ENCODE results near the gene AMBN. TPM values are rescaled to one million over a fixed set of nuclear protein-coding genes. Genes with fewer than 3 reads are reported as not detected.

AMBN gene
- total RNA-seq, 1 experiment from 2014 or later, result not detected

GRCh38 chr4:70629469-70630090, 37.5 kb downstream of the AMBN start:
- Histone ChIP-seq H3K27me3 (ENCODE audit: insufficient read depth, low read depth) (no peaks in the 10 kb centered on the region), H3K9me2 (ENCODE audit: insufficient read depth) (no peaks in the 10 kb centered on the region), H4K20me1 (ENCODE audit: insufficient read depth) (no peaks in the 10 kb centered on the region), H2AFZ (no peak overlapping the region), H3K4me3 (no peak overlapping the region), H3K79me2 (ENCODE audit: low read depth) (no peaks in the 10 kb centered on the region), H3K36me3 (ENCODE audit: low read depth) (no peaks in the 10 kb centered on the region), H3K9me3 (ENCODE audit: insufficient read depth, low read depth) (no peaks in the 10 kb centered on the region), H3K27ac (no peak overlapping the region), H3K4me2 (no peak overlapping the region), H3F3A (ENCODE audit: insufficient read depth, low read depth) (0 out of 2 replicates have a peak, but pooled peaks cover 4% of the 10 kb centered on the region), H3K4me1 (replicated peaks; ENCODE audit: insufficient read depth) (peaks cover 13% of the 10 kb centered on the region)
- ChIA-PET CTCF (no interaction called here), POLR2A (ENCODE audit: unreplicated experiment) (no interaction called here)
- no peak for TF ChIP-seq EZH2 (IDR thresholded peaks at IDR 0.05; ENCODE audit: low read depth)
- no peak for TF ChIP-seq CTCF (conservative IDR thresholded peaks at IDR 0.05)
- no TSS peak for BruUV-seq (replicated peaks)
- DNase-seq, result no peak
- intact Hi-C loops (cut with micrococcal nuclease; ENCODE audit: unreplicated experiment), result no loop called here

- TF ChIP-seq CTCF (conservative IDR thresholded peaks at IDR 0.05) (no peak), EZH2 (IDR thresholded peaks at IDR 0.05; ENCODE audit: low read depth) (no peak)
- Histone ChIP-seq H3K27me3 (ENCODE audit: insufficient read depth, low read depth) (no peaks in the 10 kb centered on the region), H3K4me2 (no peak overlapping the region), H3K36me3 (ENCODE audit: low read depth) (no peaks in the 10 kb centered on the region), H4K20me1 (ENCODE audit: insufficient read depth) (no peaks in the 10 kb centered on the region), H3K9me2 (ENCODE audit: insufficient read depth) (no peaks in the 10 kb centered on the region), H3K9me3 (ENCODE audit: insufficient read depth, low read depth) (no peaks in the 10 kb centered on the region), H3K4me1 (replicated peaks; ENCODE audit: insufficient read depth) (peaks cover 13% of the 10 kb centered on the region), H3K27ac (no peak overlapping the region), H3F3A (ENCODE audit: insufficient read depth, low read depth) (0 out of 2 replicates have a peak, but pooled peaks cover 4% of the 10 kb centered on the region), H3K4me3 (no peak overlapping the region), H3K79me2 (ENCODE audit: low read depth) (no peaks in the 10 kb centered on the region), H2AFZ (no peak overlapping the region)
- no peak for DNase-seq
- no TSS peak for BruUV-seq (replicated peaks)
- intact Hi-C loops (cut with micrococcal nuclease; ENCODE audit: unreplicated experiment), result no loop called here
- CTCF ChIA-PET, result no interaction called here
- POLR2A ChIA-PET (ENCODE audit: unreplicated experiment), result no interaction called here
Observed at GRCh38 chr4:70630162-70630561, 38.1 kb downstream of the AMBN start.

DNA sequence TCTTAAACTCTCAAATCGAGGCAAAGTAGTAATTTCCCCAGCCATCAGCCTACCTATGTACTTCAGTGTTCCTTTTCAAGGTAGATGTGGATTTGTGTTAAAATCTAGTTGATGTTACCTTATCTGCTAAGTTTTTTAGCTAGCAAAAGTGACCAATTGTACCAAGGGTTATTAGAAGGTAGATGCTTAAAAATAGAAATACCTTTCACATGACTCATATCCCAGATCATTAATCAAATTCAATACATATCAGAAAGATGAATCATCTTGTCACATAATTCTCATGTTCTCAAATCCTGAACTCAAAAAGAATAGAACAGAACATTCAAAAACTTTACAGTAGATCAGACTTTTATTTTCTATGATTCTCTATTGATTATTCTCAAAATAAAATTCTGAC, 40.0 kb downstream of the AMBN start:
- H3K27ac ChIP-seq, result peak overlapping the region; percentile 50; the same call in 1 of the 2 replicates
- DNase-seq, result peak in 1 of 2 experiments; percentile 77

More for the DNA sequence above, 40.0 kb downstream of the AMBN start:
- ChIA-PET CTCF (no interaction called here), POLR2A (ENCODE audit: unreplicated experiment) (interaction anchor here (0.7 kb wide), 2 partner anchors 58 to 763 kb away, joined by 4 read pairs; no protein-coding TSS in a partner anchor)
- no peaks in the 10 kb centered on the region for H3K27me3 ChIP-seq (ENCODE audit: insufficient read depth, low read depth)
- intact Hi-C loops (cut with micrococcal nuclease; ENCODE audit: unreplicated experiment), result no loop called here
- no TSS peak for BruUV-seq (replicated peaks)
- H3F3A ChIP-seq (ENCODE audit: insufficient read depth, low read depth), result 0 out of 2 replicates have a peak, but pooled peaks cover 4% of the 10 kb centered on the region
- peaks cover 13% of the 10 kb centered on the region for H3K4me1 ChIP-seq (replicated peaks; ENCODE audit: insufficient read depth)
- no peaks in the 10 kb centered on the region for H4K20me1 ChIP-seq (ENCODE audit: insufficient read depth)
- TF ChIP-seq CTCF (conservative IDR thresholded peaks at IDR 0.05), result no peak
- TF ChIP-seq EZH2 (IDR thresholded peaks at IDR 0.05; ENCODE audit: low read depth), result no peak
- peak overlapping the region; percentile 34; the same call in 1 of the 2 replicates for H3K4me2 ChIP-seq
- no peaks in the 10 kb centered on the region for H3K9me3 ChIP-seq (ENCODE audit: insufficient read depth, low read depth)
- no peak overlapping the region for H3K4me3 ChIP-seq
- H3K79me2 ChIP-seq (ENCODE audit: low read depth), result no peaks in the 10 kb centered on the region
- no peaks in the 10 kb centered on the region for H3K36me3 ChIP-seq (ENCODE audit: low read depth)
- H2AFZ ChIP-seq, result no peak overlapping the region
- no peaks in the 10 kb centered on the region for H3K9me2 ChIP-seq (ENCODE audit: insufficient read depth)
